ENCODE results near the gene OR1F1. TPM values are rescaled to one million over a fixed set of nuclear protein-coding genes. Genes with fewer than 3 reads are reported as not detected.
A peak's percentile ranks its signal among the peaks of the same experiment; 100 is the strongest.

The OR1F1 gene
- total and polyA plus RNA-seq, 2 experiments from 2014 or later: 0.38 TPM; not detected in 1

GRCh38 chr16:3182608-3183444 is 5.2 kb upstream of the OR1F1 start:
- TF ChIP-seq JUNB (IDR thresholded peaks at IDR 0.05; ENCODE audit: unreplicated experiment) (no peak), CTCF (conservative IDR thresholded peaks at IDR 0.05; ENCODE audit: low read depth in 2 of 2) (peak; percentile 44 to 54), CREB1 (CRISPR knock-in tag; IDR thresholded peaks at IDR 0.05; ENCODE audit: low read depth) (peak; percentile 52; the same call in 1 of the 2 replicates), ZNF462 (CRISPR knock-in tag; IDR thresholded peaks at IDR 0.05) (no peak), REST (IDR thresholded peaks at IDR 0.05; ENCODE audit: unreplicated experiment) (no peak), ETS1 (IDR thresholded peaks at IDR 0.05) (no peak), EZH2 (IDR thresholded peaks at IDR 0.05; ENCODE audit: low read depth, unreplicated experiment) (peak; percentile 29)
- Histone ChIP-seq H3K27ac (ENCODE audit: low read depth) (no peak overlapping the region), H3K79me2 (replicated peaks; ENCODE audit: insufficient read depth) (no peaks in the 10 kb centered on the region), H2AFZ (peak overlapping the region; percentile 95), H3K9me2 (ENCODE audit: insufficient read depth) (no peaks in the 10 kb centered on the region), H3F3A (replicated peaks; ENCODE audit: low read depth) (0 out of 2 replicates have a peak, but pooled peaks cover 17% of the 10 kb centered on the region), H4K20me1 (replicated peaks; ENCODE audit: insufficient read depth) (no peaks in the 10 kb centered on the region), H3K4me3 (peak overlapping the region; percentile 94), H3K27me3 (ENCODE audit: insufficient read depth) (peaks cover 26% of the 10 kb centered on the region), H3K4me2 (peak overlapping the region; percentile 87), H3K4me1 (ENCODE audit: insufficient read depth) (peaks cover 5% of the 10 kb centered on the region), H3K36me3 (ENCODE audit: insufficient read depth) (no peaks in the 10 kb centered on the region)
- Mint-ChIP-seq H3K27me3 (ENCODE audit: insufficient read depth, low read depth, poor library complexity) (peaks cover 53% of the 10 kb centered on the region), H3K36me3 (ENCODE audit: low read depth) (peaks cover 7% of the 10 kb centered on the region; the same call in 2 of the 3 replicates), H3K4me1 (peaks cover 12% of the 10 kb centered on the region), H3K27ac (peak overlapping the region; percentile 88), H3K4me3 (peak overlapping the region; percentile 95), H3K9me3 (peaks cover 15% of the 10 kb centered on the region)
- ATAC-seq: peak; percentile 44
- DNase-seq (ENCODE audit: low spot score): peak; percentile 77
